Colonic mucosa (tissue), 4 donors: Measurements from ENCODE around the gene BAZ1A. TPM values are rescaled to one million over a fixed set of nuclear protein-coding genes. Genes with fewer than 3 reads are reported as not detected.

ENCODE experiments used
- DNase-seq: peaks from one replicate; pipeline ENCODE4 v3.0.0-alpha.2; 2020
- H3K27ac ChIP-seq: fragments of 200-600 bp; one replicate; pipeline ENCODE4 v1.8.0; 2021
- H3K27me3 ChIP-seq: fragments of 200-600 bp; one replicate; pipeline ENCODE4 v1.8.0; 2021
- H3K36me3 ChIP-seq: fragments of 200-600 bp; one replicate; pipeline ENCODE4 v1.8.0; 2021
- H3K4me1 ChIP-seq: fragments of 200-600 bp; one replicate; pipeline ENCODE4 v1.8.0; 2021; ENCODE audit warnings: mild to moderate bottlenecking
- H3K4me3 ChIP-seq: fragments of 200-600 bp; one replicate; pipeline ENCODE4 v1.8.0; 2021
- H3K9ac ChIP-seq, 2 donors: one replicate each; pipeline ENCODE4 v1.7.0; 2013; ENCODE audit warnings: control low read depth in 2 of 2, low read depth in 2 of 2, low read length in 2 of 2
- H3K9me3 ChIP-seq: fragments of 200-600 bp; one replicate; pipeline ENCODE4 v1.8.0; 2021
- intact Hi-C: fragments of 100-400 bp; cut with DNase I; formaldehyde crosslinking; loops from one replicate; pipeline ENCODE4 v1.14.1; 2022
- total RNA-seq, 2 donors: library from RNA; stranded (reverse); fragmentation: NEBNext Ultra II Directional in 1 of 2; extraction: Animal tissue kit (Norgen Biotek cat#: 25700) in 1 of 2; gene quantifications; one replicate each; pipeline ENCODE4 v1.2.1, GENCODE V29; 2021
- TF ChIP-seq, protein P1 (sequence below): fragments of 200-600 bp; IDR thresholded peaks from one replicate; pipeline ENCODE4 v1.8.0; 2022; ENCODE audit warnings: antibody characterized with exemption, mild to moderate bottlenecking
- donor health status: healthy.
- donor health status: DM: no; HTN: no; CAD: no.
- donor health status: DM: no; HTN: no; CAD: no.

Gene BAZ1A
- total RNA-seq, 2 donors from 2014 or later: 24.9 to 30.6 TPM

DNA sequence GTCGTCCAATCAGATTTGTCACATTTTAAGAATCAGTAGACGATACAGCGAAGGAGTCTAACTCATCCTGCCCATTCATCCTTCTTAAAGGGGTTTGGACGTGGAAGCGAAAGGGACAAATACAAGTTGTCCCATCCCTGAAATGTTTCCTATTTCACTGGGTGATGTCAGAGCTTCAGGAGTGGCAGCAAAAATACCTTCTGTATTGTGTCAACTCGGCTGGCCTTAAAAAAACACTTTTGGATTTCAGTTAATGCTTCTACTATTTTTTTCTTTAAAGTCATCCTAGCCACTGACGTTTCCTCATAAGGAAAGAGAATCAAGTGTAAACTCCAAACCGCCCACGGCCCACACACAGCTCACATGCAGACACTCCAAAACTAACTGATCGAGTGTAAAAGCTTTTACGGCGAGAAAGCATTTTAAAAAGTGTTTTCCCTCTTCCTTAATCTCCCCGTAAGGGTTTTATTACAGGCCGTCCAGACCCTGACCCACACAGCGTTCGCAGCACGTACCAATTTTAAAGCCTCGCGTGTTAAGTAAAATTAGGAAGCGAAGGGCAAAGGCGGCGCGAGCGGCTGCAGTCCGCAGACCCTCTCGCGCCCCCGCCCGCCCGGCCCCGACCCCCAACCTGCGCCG is 161.4 kb downstream of the BAZ1A start:
- peak; percentile 35 for DNase-seq
- Histone ChIP-seq H3K27me3 (no peaks in the 10 kb centered on the region), H3K27ac (peak overlapping the region; percentile 81), H3K4me1 (no peaks in the 10 kb centered on the region), H3K4me3 (peak overlapping the region; percentile 85), H3K36me3 (no peaks in the 10 kb centered on the region), H3K9me3 (no peaks in the 10 kb centered on the region), H3K9ac (peak overlapping the region; percentile 86 to 92)
- intact Hi-C loops: no loop called here
- TF ChIP-seq, protein P1, sequence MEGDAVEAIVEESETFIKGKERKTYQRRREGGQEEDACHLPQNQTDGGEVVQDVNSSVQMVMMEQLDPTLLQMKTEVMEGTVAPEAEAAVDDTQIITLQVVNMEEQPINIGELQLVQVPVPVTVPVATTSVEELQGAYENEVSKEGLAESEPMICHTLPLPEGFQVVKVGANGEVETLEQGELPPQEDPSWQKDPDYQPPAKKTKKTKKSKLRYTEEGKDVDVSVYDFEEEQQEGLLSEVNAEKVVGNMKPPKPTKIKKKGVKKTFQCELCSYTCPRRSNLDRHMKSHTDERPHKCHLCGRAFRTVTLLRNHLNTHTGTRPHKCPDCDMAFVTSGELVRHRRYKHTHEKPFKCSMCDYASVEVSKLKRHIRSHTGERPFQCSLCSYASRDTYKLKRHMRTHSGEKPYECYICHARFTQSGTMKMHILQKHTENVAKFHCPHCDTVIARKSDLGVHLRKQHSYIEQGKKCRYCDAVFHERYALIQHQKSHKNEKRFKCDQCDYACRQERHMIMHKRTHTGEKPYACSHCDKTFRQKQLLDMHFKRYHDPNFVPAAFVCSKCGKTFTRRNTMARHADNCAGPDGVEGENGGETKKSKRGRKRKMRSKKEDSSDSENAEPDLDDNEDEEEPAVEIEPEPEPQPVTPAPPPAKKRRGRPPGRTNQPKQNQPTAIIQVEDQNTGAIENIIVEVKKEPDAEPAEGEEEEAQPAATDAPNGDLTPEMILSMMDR: no peak

DNA sequence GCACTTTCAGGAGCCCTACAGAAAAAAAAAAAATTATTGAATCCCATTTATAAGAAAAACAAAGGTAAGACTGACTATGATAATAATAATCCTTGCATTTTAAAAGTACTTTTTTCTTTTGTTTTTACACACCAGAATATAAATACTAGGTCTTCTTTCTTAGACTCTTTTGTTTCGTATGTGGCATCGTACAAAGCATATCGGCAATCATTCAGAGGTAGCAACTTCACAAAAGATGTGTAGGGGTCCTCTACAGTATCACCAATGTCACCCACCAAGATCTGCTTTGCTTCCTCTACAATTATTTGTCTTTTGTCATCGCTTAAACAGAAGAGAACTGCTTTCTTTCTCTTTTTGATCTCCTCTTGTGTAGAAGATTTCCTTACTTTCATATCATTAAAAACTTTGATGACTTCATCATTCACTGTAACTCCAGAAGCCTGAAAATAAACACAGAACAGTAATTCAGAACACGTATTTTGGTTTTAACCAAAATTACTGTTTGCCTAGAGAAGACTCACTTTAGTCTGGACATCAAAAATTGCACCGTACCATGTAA is 162.0 kb downstream of the BAZ1A start:
- Histone ChIP-seq H3K4me3 (peak overlapping the region; percentile 85), H3K4me1 (no peaks in the 10 kb centered on the region), H3K9ac (peak overlapping the region; percentile 40 to 86), H3K27ac (peak overlapping the region; percentile 81), H3K9me3 (no peaks in the 10 kb centered on the region), H3K27me3 (no peaks in the 10 kb centered on the region), H3K36me3 (no peaks in the 10 kb centered on the region)
- intact Hi-C loops: no loop called here
- TF ChIP-seq, protein P1: no peak
- DNase-seq: no peak

DNA sequence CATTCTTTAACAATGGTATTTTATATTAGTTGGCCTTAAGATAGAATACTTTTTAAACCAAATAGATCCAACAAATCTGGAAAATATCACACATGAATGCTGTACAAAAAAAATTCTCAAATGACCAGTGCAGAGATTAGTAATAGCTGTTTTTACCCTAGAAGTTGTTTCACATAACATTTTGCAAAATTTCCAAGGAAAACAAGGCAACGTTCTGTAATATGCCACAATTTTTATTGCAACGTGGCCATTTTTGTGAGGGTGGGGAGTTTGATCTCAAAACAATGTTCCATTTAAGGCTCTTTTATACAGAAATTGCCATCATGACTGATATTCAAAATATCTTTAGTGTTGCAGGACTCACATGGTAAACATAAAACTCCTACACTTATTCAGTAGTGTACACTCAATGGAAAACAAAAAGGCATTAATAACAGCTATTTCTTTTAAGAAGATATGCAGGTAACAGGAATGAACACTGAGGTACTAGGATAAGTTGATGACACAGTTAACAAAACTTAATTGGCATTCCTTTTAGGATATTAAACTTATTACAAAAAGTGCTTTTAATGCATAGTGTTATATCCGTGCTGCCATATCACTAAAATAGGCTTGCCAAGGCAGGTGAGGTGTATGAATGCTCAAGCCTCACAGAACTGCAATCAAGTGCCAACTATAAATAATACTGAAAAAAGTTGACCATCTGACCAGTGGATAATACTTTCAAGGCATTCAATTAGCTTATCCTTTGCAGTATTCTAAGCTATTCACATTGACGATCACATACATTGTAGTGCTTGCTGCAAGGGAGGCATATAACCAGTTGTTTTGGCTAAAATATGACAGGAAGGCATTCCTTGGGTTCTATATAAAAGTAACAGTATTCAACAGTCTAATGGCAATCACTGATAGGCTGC is 163.1 kb downstream of the BAZ1A start:
- Histone ChIP-seq H3K27ac (no peak overlapping the region), H3K4me3 (no peak overlapping the region), H3K9me3 (no peaks in the 10 kb centered on the region), H3K9ac (no peak overlapping the region), H3K36me3 (no peaks in the 10 kb centered on the region), H3K27me3 (no peaks in the 10 kb centered on the region), H3K4me1 (no peaks in the 10 kb centered on the region)
- TF ChIP-seq, protein P1: no peak
- no peak for DNase-seq
- intact Hi-C loops: no loop called here

DNA sequence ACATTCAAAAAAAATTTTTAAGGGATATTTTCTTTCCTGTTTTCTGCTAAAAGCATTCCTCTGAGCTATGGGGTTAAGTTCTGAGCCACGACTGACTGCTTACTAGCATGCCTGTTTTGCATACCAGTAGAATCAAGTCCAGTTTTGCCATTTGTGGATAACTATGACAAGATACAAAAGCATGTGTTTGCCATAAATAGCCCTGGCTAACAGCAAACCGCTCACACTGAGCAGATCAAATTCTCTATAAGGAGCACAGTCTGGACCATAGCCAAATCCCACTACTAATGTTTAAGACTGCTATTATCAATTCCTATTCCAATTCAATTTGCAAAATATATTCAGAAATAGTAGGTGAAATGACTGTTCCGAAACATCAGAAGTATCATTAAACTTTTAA is 164.0 kb downstream of the BAZ1A start:
- Histone ChIP-seq H3K36me3 (no peaks in the 10 kb centered on the region), H3K9me3 (no peaks in the 10 kb centered on the region), H3K27ac (no peak overlapping the region), H3K9ac (no peak overlapping the region), H3K27me3 (no peaks in the 10 kb centered on the region), H3K4me1 (no peaks in the 10 kb centered on the region), H3K4me3 (no peak overlapping the region)
- intact Hi-C loops: no loop called here
- DNase-seq: no peak
- TF ChIP-seq, protein P1: no peak

DNA sequence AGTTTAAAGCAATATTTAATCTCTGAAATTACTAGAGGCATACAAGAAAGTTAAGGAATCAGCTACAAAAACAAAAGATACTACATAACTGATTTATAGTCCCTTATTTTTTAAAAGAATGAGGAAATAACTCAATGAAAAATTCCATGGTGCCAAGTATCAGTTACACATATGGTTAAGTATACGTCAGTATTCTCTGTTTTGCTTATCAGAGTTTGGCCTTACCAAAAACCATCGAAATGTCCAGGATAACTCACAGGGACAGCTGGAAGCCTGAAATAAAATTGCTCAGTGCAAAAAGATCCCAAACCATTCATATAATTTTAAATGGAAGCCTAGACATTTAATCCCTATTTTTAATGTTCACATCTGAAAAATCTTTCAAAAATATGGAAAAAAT is 164.4 kb downstream of the BAZ1A start:
- no peaks in the 10 kb centered on the region for H3K9me3 ChIP-seq
- H3K9ac ChIP-seq: no peak overlapping the region
- no peaks in the 10 kb centered on the region for H3K4me1 ChIP-seq
- TF ChIP-seq, protein P1: no peak
- H3K36me3 ChIP-seq: no peaks in the 10 kb centered on the region
- DNase-seq: no peak
- no peak overlapping the region for H3K27ac ChIP-seq
- H3K27me3 ChIP-seq: no peaks in the 10 kb centered on the region
- intact Hi-C loops: no loop called here
- H3K4me3 ChIP-seq: no peak overlapping the region
